Liver (tissue), 9 donors: ENCODE data around the gene CDH7. TPM values are rescaled to one million over a fixed set of nuclear protein-coding genes. Genes with fewer than 3 reads are reported as not detected.

Source experiments
- DNase-seq: peaks from one replicate; pipeline ENCODE4 v3.0.0-alpha.2; 2017; ENCODE audit warnings: low spot score
- H3K27ac ChIP-seq, 2 donors: one replicate each; pipeline ENCODE4 v1.7.0; 2013; ENCODE audit warnings: inconsistent platforms in 2 of 2, low read length in 2 of 2, control low read depth in 1 of 2, low read depth in 1 of 2, mild to moderate bottlenecking in 1 of 2
- H3K27me3 ChIP-seq, 4 donors: one replicate each; pipeline versions ENCODE4 v1.6.1 to v1.7.0; 2013; ENCODE audit warnings: low read length in 3 of 4, inconsistent platforms in 1 of 4, mild to moderate bottlenecking in 1 of 4, moderate library complexity in 1 of 4; ENCODE audit not compliant: control insufficient read depth in 4 of 4, insufficient read depth in 4 of 4
- H3K36me3 ChIP-seq, 4 donors: one replicate each; pipeline versions ENCODE4 v1.6.1 to v1.7.0; 2013; ENCODE audit warnings: low read length in 3 of 4, mild to moderate bottlenecking in 3 of 4, low read depth in 1 of 4, moderate library complexity in 1 of 4; ENCODE audit not compliant: control insufficient read depth in 4 of 4, insufficient read depth in 3 of 4
- H3K4me1 ChIP-seq, 4 donors: one replicate each; pipeline versions ENCODE4 v1.6.1 to v1.7.0; 2013; ENCODE audit warnings: low read length in 3 of 4, mild to moderate bottlenecking in 3 of 4, moderate library complexity in 1 of 4; ENCODE audit not compliant: control insufficient read depth in 4 of 4, insufficient read depth in 4 of 4
- H3K4me3 ChIP-seq, 3 donors: one replicate each; pipeline versions ENCODE4 v1.6.1 to v1.7.0; 2013; ENCODE audit warnings: low read length in 3 of 3, control low read depth in 1 of 3, low read depth in 1 of 3, mild to moderate bottlenecking in 1 of 3
- H3K9ac ChIP-seq, 2 donors: one replicate each; pipeline ENCODE4 v1.7.0; 2013; ENCODE audit warnings: low read length in 2 of 2, mild to moderate bottlenecking in 2 of 2, moderate library complexity in 2 of 2, control low read depth in 1 of 2, low read depth in 1 of 2
- H3K9me3 ChIP-seq, 4 donors: one replicate each; pipeline versions ENCODE4 v1.6.1 to v1.7.0; 2013; ENCODE audit warnings: low read length in 3 of 4; ENCODE audit not compliant: control insufficient read depth in 4 of 4
- ATF3 ChIP-seq: IDR thresholded peaks from 2 replicates; pipeline ENCODE4 v1.6.1; 2016; ENCODE audit warnings: antibody characterized with exemption
- CTCF ChIP-seq: fragments of 150-350 bp; IDR thresholded peaks from 2 replicates; pipeline ENCODE4 v1.5.1; 2017; ENCODE audit warnings: improper control_type of control experiment, low read depth, low read length; ENCODE audit not compliant: missing input control
- FOXA2 ChIP-seq: IDR thresholded peaks from 2 replicates; pipeline ENCODE4 v1.6.1; 2016; ENCODE audit warnings: antibody characterized with exemption
- GABPA ChIP-seq, 2 donors: IDR thresholded peaks in 1 of 2; conservative IDR thresholded peaks in 1 of 2; 2 replicates each; pipeline ENCODE4 v1.6.1; 2016; ENCODE audit warnings: antibody characterized with exemption in 2 of 2, mild to moderate bottlenecking in 1 of 2, moderate library complexity in 1 of 2
- HNF4A ChIP-seq, 2 donors: conservative IDR thresholded peaks; 2 replicates each; pipeline ENCODE4 v1.6.1; 2016; ENCODE audit warnings: antibody characterized with exemption in 2 of 2, mild to moderate bottlenecking in 2 of 2
- HNF4G ChIP-seq: IDR thresholded peaks from 2 replicates; pipeline ENCODE4 v1.6.1; 2016; ENCODE audit warnings: antibody characterized with exemption
- JUND ChIP-seq, 2 donors: IDR thresholded peaks; 2 replicates each; pipeline ENCODE4 v1.6.1; 2016; ENCODE audit warnings: antibody characterized with exemption in 2 of 2
- MAX ChIP-seq: IDR thresholded peaks from 2 replicates; pipeline ENCODE4 v1.6.1; 2016; ENCODE audit warnings: antibody characterized with exemption
- NR2F2 ChIP-seq: IDR thresholded peaks from 2 replicates; pipeline ENCODE4 v1.6.1; 2016; ENCODE audit warnings: antibody characterized with exemption
- RAD21 ChIP-seq, 2 donors: IDR thresholded peaks; 2 replicates each; pipeline ENCODE4 v1.6.1; 2016; ENCODE audit warnings: antibody characterized with exemption in 2 of 2, mild to moderate bottlenecking in 2 of 2
- REST ChIP-seq: IDR thresholded peaks from 2 replicates; pipeline ENCODE4 v1.6.1; 2016; ENCODE audit warnings: antibody characterized with exemption, mild to moderate bottlenecking
- RXRA ChIP-seq, 2 donors: IDR thresholded peaks; 2 replicates each; pipeline ENCODE4 v1.6.1; 2017 to 2018; ENCODE audit warnings: antibody characterized with exemption in 2 of 2, mild to moderate bottlenecking in 1 of 2
- SP1 ChIP-seq: IDR thresholded peaks from 2 replicates; pipeline ENCODE4 v1.6.1; 2018; ENCODE audit warnings: antibody characterized with exemption, mild to moderate bottlenecking
- TAF1 ChIP-seq: conservative IDR thresholded peaks from 2 replicates; pipeline ENCODE4 v1.6.1; 2016; ENCODE audit warnings: antibody characterized with exemption, mild to moderate bottlenecking
- YY1 ChIP-seq: IDR thresholded peaks from 2 replicates; pipeline ENCODE4 v1.6.1; 2016; ENCODE audit warnings: antibody characterized with exemption, mild to moderate bottlenecking
- ZBTB33 ChIP-seq: IDR thresholded peaks from 2 replicates; pipeline ENCODE4 v1.6.1; 2016; ENCODE audit warnings: antibody characterized with exemption
- WGBS: extraction: QIAGEN DNeasy Blood & Tissue Kit; methylation state at CpG from one replicate; pipeline ENCODE4 v1.1.7; 2013; 5-methylcytosine and 5-hydroxymethylcytosine counted together
- polyA plus RNA-seq, 2 donors: library from polyadenylated mRNA; stranded (reverse) in 1 of 2; unstranded in 1 of 2; fragments of 200-250 nt in 1 of 2; fragments of >200 nt in 1 of 2; fragmentation: Nextera tagmentation in 1 of 2; extraction: Ambion mirVana in 1 of 2; gene quantifications; one replicate each; pipeline versions ENCODE4 v1.2.1 to v1.2.3, GENCODE V29; 2013 to 2015
- total RNA-seq, 2 donors: library from RNA; depleted of rRNA; stranded (reverse); fragments of >200 nt; gene quantifications; one replicate each; pipeline ENCODE4 v1.2.3, GENCODE V29; 2014
- donor health status: healthy.
- donor health status: healthy.
- donor health status: healthy.
- donor health status: healthy.
- donor health status: healthy.

Gene CDH7
- total and polyA plus RNA-seq, 4 donors, result under 0.01 TPM; not detected in 3

GRCh38 chr18:65859075-65859474 lies 108.3 kb downstream of the CDH7 start:
- no peak for DNase-seq
- Histone ChIP-seq H3K27ac (no peak overlapping the region), H3K9ac (no peak overlapping the region), H3K4me3 (no peak overlapping the region), H3K9me3 (no peaks in the 10 kb centered on the region), H3K4me1 (no peaks in the 10 kb centered on the region), H3K36me3 (no peaks in the 10 kb centered on the region), H3K27me3 (no peaks in the 10 kb centered on the region)
- 54% methylated on average over 3 of the region's 3 CpGs for WGBS
- TF ChIP-seq SP1 (no peak), REST (no peak), RAD21 (IDR thresholded peaks at IDR 0.05) (no peak), HNF4G (no peak), RXRA (IDR thresholded peaks at IDR 0.05) (no peak), JUND (IDR thresholded peaks at IDR 0.05) (no peak), ZBTB33 (no peak), TAF1 (no peak), HNF4A (conservative IDR thresholded peaks at IDR 0.05) (no peak), MAX (no peak), ATF3 (no peak), FOXA2 (no peak), CTCF (no peak), NR2F2 (no peak), YY1 (no peak)

GRCh38 chr18:65869527-65869926 lies 118.7 kb downstream of the CDH7 start:
- 47% methylated on average over 3 of the region's 3 CpGs for WGBS
- Histone ChIP-seq H3K4me3 (no peak overlapping the region), H3K9ac (no peak overlapping the region), H3K9me3 (no peaks in the 10 kb centered on the region), H3K27ac (no peak overlapping the region), H3K27me3 (no peaks in the 10 kb centered on the region), H3K4me1 (no peaks in the 10 kb centered on the region), H3K36me3 (no peaks in the 10 kb centered on the region)
- no peak for DNase-seq
- TF ChIP-seq HNF4A (conservative IDR thresholded peaks at IDR 0.05), result no peak
- no peak for TF ChIP-seq YY1
- no peak for TF ChIP-seq GABPA (IDR thresholded peaks at IDR 0.05 in 1 of 2, conservative IDR thresholded peaks at IDR 0.05 in 1 of 2)
- no peak for TF ChIP-seq RAD21 (IDR thresholded peaks at IDR 0.05)
- no peak for TF ChIP-seq SP1
- TF ChIP-seq TAF1, result no peak
- TF ChIP-seq ATF3, result no peak
- no peak for TF ChIP-seq ZBTB33
- TF ChIP-seq JUND (IDR thresholded peaks at IDR 0.05), result no peak
- TF ChIP-seq FOXA2, result no peak
- TF ChIP-seq HNF4G, result no peak
